Uterus (tissue), 2 donors: Measurements from ENCODE around the gene CGRRF1.

Experiments
- CTCF ChIP-seq, 4 experiments: fragments of 200-600 bp in 2 of 4; fragments of 450-650 bp in 2 of 4; sonication (generic) in 2 of 4; IDR thresholded peaks; one replicate each; pipeline ENCODE4 v1.5.1; 2016 to 2019; ENCODE audit warnings: antibody characterized with exemption in 4 of 4, mild to moderate bottlenecking in 2 of 4, moderate library complexity in 1 of 4
- POLR2A ChIP-seq, 2 donors: fragments of 450-650 bp; IDR thresholded peaks; one replicate each; pipeline ENCODE4 v1.6.1; 2016; ENCODE audit warnings: antibody characterized with exemption in 2 of 2, mild to moderate bottlenecking in 1 of 2, moderate library complexity in 1 of 2

- TF ChIP-seq CTCF (IDR thresholded peaks at IDR 0.05) (no peak), POLR2A (IDR thresholded peaks at IDR 0.05) (no peak)
Measured at GRCh38 chr14:54470701-54471100, 39.0 kb upstream of the CGRRF1 start.
